CD14-positive monocyte (primary cell): Measurements from ENCODE around the gene PHOSPHO1. TPM values are rescaled to one million over a fixed set of nuclear protein-coding genes. Genes with fewer than 3 reads are reported as not detected.

Experiments used
- DNase-seq, 3 donors: peaks; one replicate each; pipeline ENCODE4 v3.0.0-alpha.2; 2011 to 2022
- H2AFZ ChIP-seq: 2 replicates; pipeline ENCODE4 v1.6.0; 2012; ENCODE audit warnings: mild to moderate bottlenecking, low read depth, low read length, inconsistent platforms; ENCODE audit not compliant: insufficient read depth, poor library complexity, severe bottlenecking
- H3K27ac ChIP-seq, 2 donors: 1 replicate in 1 of 2; 2 replicates in 1 of 2; pipeline ENCODE4 v1.5.1; 2012 to 2013; ENCODE audit warnings: low read length in 2 of 2, control low read depth in 1 of 2, inconsistent platforms in 1 of 2, low read depth in 1 of 2, mild to moderate bottlenecking in 1 of 2
- H3K27me3 ChIP-seq, 2 donors: one replicate each; pipeline versions ENCODE4 v1.6.0 to v1.6.1; 2011 to 2013; ENCODE audit warnings: low read length in 2 of 2; ENCODE audit not compliant: control insufficient read depth in 2 of 2, insufficient read depth in 2 of 2
- H3K36me3 ChIP-seq, 2 donors: replicated peaks in 1 of 2; 1 replicate in 1 of 2; 2 replicates in 1 of 2; pipeline versions ENCODE4 v1.5.1 to v1.6.1; 2012 to 2013; ENCODE audit warnings: low read length in 2 of 2, control low read depth in 1 of 2, inconsistent platforms in 1 of 2, mild to moderate bottlenecking in 1 of 2; ENCODE audit not compliant: insufficient read depth in 2 of 2, control insufficient read depth in 1 of 2
- H3K4me1 ChIP-seq, 2 donors: 1 replicate in 1 of 2; 2 replicates in 1 of 2; pipeline versions ENCODE4 v1.5.1 to v1.6.1; 2012 to 2013; ENCODE audit warnings: low read length in 2 of 2, control low read depth in 1 of 2, inconsistent platforms in 1 of 2, mild to moderate bottlenecking in 1 of 2, moderate library complexity in 1 of 2; ENCODE audit not compliant: insufficient read depth in 2 of 2, control insufficient read depth in 1 of 2
- H3K4me2 ChIP-seq: replicated peaks from 2 replicates; pipeline ENCODE3; 2012; ENCODE audit warnings: low read length, moderate library complexity, mild to moderate bottlenecking; ENCODE audit not compliant: poor library complexity, severe bottlenecking; ENCODE audit errors: extremely low read depth
- H3K4me3 ChIP-seq, 3 experiments: fragments of 200-600 bp in 1 of 3; sonication (generic) in 1 of 3; replicated peaks in 1 of 3; 1 replicate in 2 of 3; 2 replicates in 1 of 3; pipeline ENCODE4 v1.5.1; 2011 to 2013; ENCODE audit warnings: low read length in 3 of 3, mild to moderate bottlenecking in 3 of 3, control low read depth in 2 of 3, low read depth in 2 of 3, inconsistent platforms in 1 of 3, moderate library complexity in 1 of 3
- H3K79me2 ChIP-seq: 2 replicates; pipeline ENCODE4 v1.6.0; 2012; ENCODE audit warnings: mild to moderate bottlenecking, control low read depth, inconsistent platforms, low read length, moderate library complexity; ENCODE audit not compliant: insufficient read depth
- H3K9ac ChIP-seq: 2 replicates; pipeline ENCODE4 v1.6.0; 2017; ENCODE audit warnings: low read length, mild to moderate bottlenecking; ENCODE audit not compliant: insufficient read depth, poor library complexity, severe bottlenecking
- H3K9me3 ChIP-seq, 2 donors: replicated peaks in 1 of 2; 1 replicate in 1 of 2; 2 replicates in 1 of 2; pipeline versions ENCODE4 v1.5.1 to v1.6.1; 2012 to 2013; ENCODE audit warnings: low read length in 2 of 2, control low read depth in 1 of 2; ENCODE audit not compliant: control insufficient read depth in 1 of 2, insufficient read depth in 1 of 2
- H4K20me1 ChIP-seq: 2 replicates; pipeline ENCODE4 v1.6.0; 2012; ENCODE audit warnings: mild to moderate bottlenecking, low read length, control low read depth, moderate library complexity; ENCODE audit not compliant: insufficient read depth
- H3K27ac Mint-ChIP-seq, 7 donors: one replicate each; pipeline ENCODE4 v1.8.0; 2020; ENCODE audit warnings: mild to moderate bottlenecking in 7 of 7, mixed read lengths in 7 of 7, moderate library complexity in 6 of 7, inconsistent platforms in 2 of 7
- H3K27me3 Mint-ChIP-seq, 3 donors: one replicate each; pipeline ENCODE4 v1.8.0; 2021 to 2022; ENCODE audit warnings: low read depth in 3 of 3, mild to moderate bottlenecking in 3 of 3, mixed read lengths in 3 of 3, moderate library complexity in 3 of 3, inconsistent platforms in 1 of 3
- H3K36me3 Mint-ChIP-seq, 2 donors: one replicate each; pipeline ENCODE4 v1.8.0; 2020; ENCODE audit warnings: mixed read lengths in 2 of 2, inconsistent platforms in 1 of 2, mild to moderate bottlenecking in 1 of 2
- H3K4me1 Mint-ChIP-seq: one replicate; pipeline ENCODE4 v1.8.0; 2020; ENCODE audit warnings: mild to moderate bottlenecking, mixed read lengths
- H3K4me3 Mint-ChIP-seq, 2 donors: one replicate each; pipeline ENCODE4 v1.8.0; 2020; ENCODE audit warnings: mild to moderate bottlenecking in 2 of 2, mixed read lengths in 2 of 2, moderate library complexity in 1 of 2
- H3K9me3 Mint-ChIP-seq, 7 donors: one replicate each; pipeline ENCODE4 v1.8.0; 2020 to 2022; ENCODE audit warnings: mixed read lengths in 7 of 7, mild to moderate bottlenecking in 6 of 7, moderate library complexity in 6 of 7, inconsistent platforms in 2 of 7
- CTCF ChIP-seq: fragments of 200-600 bp; IDR thresholded peaks from one replicate; pipeline ENCODE4 v1.8.0; 2022; ENCODE audit warnings: antibody characterized with exemption, mild to moderate bottlenecking
- WGBS: methylation state at CpG from one replicate; pipeline ENCODE4 v1.1.5; 2013; ENCODE audit warnings: missing lambda C conversion rate; ENCODE audit not compliant: insufficient coverage; 5-methylcytosine and 5-hydroxymethylcytosine counted together
- intact Hi-C, 2 donors: fragments of 100-400 bp; cut with micrococcal nuclease; formaldehyde crosslinking; loops; one replicate each; pipeline versions ENCODE4 v1.15.0 to v1.15.1; 2023
- polyA plus RNA-seq, 3 donors: library from polyadenylated mRNA; depleted of rRNA in 1 of 3; unstranded in 2 of 3; stranded (reverse) in 1 of 3; fragments of 300-500 nt in 2 of 3; fragments of >200 nt in 1 of 3; fragmentation: Illumina TruSeq in 2 of 3; gene quantifications; 1 replicate in 2 of 3; 2 replicates in 1 of 3; pipeline ENCODE4 v1.2.3, GENCODE V29; 2012 to 2021

Gene PHOSPHO1
- polyA plus RNA-seq, 3 donors, result 0.51 to 1.4 (median 0.61) TPM

DNA sequence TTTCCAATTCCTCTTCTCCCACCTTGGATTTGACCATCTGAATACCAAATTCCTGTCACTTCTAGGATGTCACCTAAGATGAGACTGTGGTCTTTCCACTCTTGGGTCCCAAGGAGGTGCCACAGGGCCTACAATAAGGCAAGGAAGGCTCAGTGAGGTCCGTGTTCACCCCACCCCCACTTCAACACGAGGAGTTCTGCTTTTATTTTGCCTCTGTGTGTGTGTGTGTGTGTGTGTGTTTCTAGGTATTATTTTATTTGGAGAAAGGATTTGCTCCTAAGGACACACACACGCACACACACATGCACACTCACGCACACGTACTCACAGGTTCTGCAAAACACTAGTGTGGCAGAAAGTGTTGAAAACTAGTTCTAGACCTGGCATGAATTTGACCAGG lies 24.5 kb upstream of the PHOSPHO1 start:
- Histone ChIP-seq H4K20me1 (no peaks in the 10 kb centered on the region), H3K9ac (no peak overlapping the region), H3K27ac (no peak overlapping the region), H2AFZ (no peak overlapping the region), H3K9me3 (no peaks in the 10 kb centered on the region), H3K4me1 (peaks cover 36 to 44% of the 10 kb centered on the region in 2 donors), H3K4me3 (no peak overlapping the region), H3K27me3 (no peaks in the 10 kb centered on the region), H3K4me2 (no peak overlapping the region), H3K79me2 (no peaks in the 10 kb centered on the region), H3K36me3 (no peaks in the 10 kb centered on the region)
- Mint-ChIP-seq H3K27ac (no peak overlapping the region), H3K4me3 (no peak overlapping the region), H3K27me3 (peaks cover 0 to 4% (median 2%) of the 10 kb centered on the region in 3 donors), H3K36me3 (peaks cover 8 to 13% of the 10 kb centered on the region in 2 donors), H3K9me3 (no peaks in the 10 kb centered on the region), H3K4me1 (peaks cover 44% of the 10 kb centered on the region)
- no peak for TF ChIP-seq CTCF
- 75% methylated on average over 3 of the region's 5 CpGs for WGBS
- DNase-seq, result peak in 1 of 3 donors; percentile 22
- intact Hi-C loops, result no loop called here

DNA sequence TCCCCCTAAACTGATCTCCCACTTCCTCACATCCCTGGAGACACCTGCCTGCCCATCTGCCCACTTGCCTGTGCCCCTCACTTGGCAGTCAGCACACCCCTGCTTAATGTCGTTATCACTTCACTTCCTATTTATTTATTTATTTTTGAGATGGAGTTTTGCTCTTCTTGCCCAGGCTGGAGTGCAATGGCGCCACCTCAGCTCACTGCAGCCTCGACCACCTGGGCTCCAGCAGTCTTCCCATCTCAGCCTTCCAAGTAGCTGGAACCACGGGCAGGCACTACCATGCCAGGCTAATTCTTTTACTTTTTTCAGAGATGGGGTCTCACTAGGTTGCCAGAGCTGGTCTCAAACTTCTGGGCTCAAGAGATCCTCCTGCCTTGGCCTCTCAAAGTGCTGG lies 23.5 kb upstream of the PHOSPHO1 start:
- Mint-ChIP-seq H3K4me3 (no peak overlapping the region), H3K9me3 (no peaks in the 10 kb centered on the region), H3K36me3 (peaks cover 8 to 13% of the 10 kb centered on the region in 2 donors), H3K27me3 (peaks cover 0 to 4% (median 3%) of the 10 kb centered on the region in 3 donors), H3K4me1 (peaks cover 38% of the 10 kb centered on the region), H3K27ac (peak overlapping the region in 3 of 7 donors; percentile 25 to 87 (median 35))
- no peak overlapping the region for H3K4me2 ChIP-seq
- H3K27me3 ChIP-seq, result no peaks in the 10 kb centered on the region
- peaks cover 29 to 35% of the 10 kb centered on the region in 2 donors for H3K4me1 ChIP-seq
- intact Hi-C loops, result no loop called here
- DNase-seq, result no peak
- H3K9me3 ChIP-seq, result no peaks in the 10 kb centered on the region
- TF ChIP-seq CTCF, result no peak
- H3K27ac ChIP-seq, result no peak overlapping the region
- no peaks in the 10 kb centered on the region for H4K20me1 ChIP-seq
- no peak overlapping the region for H3K9ac ChIP-seq
- no peak overlapping the region for H3K4me3 ChIP-seq
- 92% methylated on average over 3 of the region's 4 CpGs for WGBS
- no peaks in the 10 kb centered on the region for H3K79me2 ChIP-seq
- H2AFZ ChIP-seq, result no peak overlapping the region
- H3K36me3 ChIP-seq, result no peaks in the 10 kb centered on the region
